SHP77 treated with DMSO at 0.1 percent for 48 hours (cell line): Measurements from ENCODE around the gene LPP.

ENCODE experiments used
- DNase-seq: peaks from one replicate; lab custom pipeline; 2025; lab: John Stamatoyannopoulos, UW

The LPP gene

DNA sequence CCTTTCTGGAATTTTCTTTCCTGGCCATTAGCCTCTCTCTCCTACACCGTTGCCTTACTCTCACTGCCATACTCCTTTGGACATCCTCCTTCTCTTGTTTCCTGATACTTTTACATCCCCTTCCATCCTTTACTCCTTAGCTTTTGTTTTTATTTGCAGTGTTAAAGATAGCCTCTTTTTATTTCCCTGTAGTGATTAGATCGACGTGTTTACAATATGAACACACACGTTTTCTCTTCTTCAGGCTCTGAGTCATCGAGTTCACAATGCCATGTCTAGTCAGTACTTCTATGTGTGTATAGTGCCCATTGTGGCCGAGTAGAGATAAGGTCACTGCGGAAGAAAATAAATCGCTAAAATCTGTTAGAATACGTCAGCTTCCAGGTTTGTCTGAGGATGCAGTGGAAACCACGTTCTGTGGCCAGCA is 208.5 kb downstream of the LPP start:
- peak; percentile 9 for DNase-seq

DNA sequence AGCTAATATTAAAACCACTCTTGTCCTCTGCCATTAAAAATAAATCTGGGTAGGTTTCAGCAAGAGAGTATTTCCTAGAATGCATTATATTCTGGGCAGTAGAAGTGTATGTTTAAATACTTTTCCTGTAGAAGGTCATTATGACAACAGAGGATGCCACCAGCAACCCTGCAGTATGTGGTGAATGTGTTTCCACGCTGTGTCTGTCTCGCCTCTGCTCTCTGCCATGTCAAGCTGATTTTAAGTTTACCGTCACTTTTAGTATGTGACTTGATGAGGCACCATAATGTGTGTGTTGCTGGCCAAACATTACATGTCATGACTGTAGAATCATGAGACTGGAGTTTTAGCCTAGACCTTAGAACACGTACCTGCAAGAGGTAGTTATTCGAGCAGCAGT is 211.2 kb downstream of the LPP start:
- DNase-seq: no peak

DNA sequence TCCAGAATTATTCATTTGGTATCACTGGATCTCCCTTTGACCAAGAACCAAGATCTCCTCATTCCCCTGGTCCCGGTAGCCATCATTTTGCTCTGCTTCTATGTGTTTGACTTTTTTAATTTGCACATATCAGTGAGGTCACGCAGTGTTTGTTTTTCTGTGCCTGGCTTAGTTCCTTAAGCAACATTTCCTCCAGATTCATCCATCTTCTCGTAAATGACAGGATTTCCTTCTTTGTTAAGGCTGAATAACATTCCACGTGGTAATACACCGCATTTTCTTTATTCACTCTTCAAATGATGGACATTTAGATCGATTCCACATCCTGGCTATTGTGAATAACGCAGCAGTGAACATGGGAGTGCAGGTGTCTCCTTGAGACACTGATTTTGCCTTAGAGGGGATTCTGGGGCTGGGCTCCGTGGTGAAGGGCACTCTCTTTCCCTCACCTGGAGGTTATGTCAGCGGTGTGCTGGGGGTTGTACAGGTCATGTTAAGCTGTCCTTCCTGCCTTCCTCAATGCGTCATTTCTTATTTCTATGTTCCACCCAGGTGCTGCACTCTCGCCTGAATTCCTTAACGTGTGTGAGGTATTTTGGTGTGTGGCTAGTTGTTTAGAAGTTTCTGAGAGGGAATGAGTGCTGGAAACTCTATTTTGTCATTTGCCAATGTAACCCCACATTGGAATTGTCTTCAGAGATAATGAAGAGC is 212.2 kb downstream of the LPP start:
- DNase-seq: no peak

DNA sequence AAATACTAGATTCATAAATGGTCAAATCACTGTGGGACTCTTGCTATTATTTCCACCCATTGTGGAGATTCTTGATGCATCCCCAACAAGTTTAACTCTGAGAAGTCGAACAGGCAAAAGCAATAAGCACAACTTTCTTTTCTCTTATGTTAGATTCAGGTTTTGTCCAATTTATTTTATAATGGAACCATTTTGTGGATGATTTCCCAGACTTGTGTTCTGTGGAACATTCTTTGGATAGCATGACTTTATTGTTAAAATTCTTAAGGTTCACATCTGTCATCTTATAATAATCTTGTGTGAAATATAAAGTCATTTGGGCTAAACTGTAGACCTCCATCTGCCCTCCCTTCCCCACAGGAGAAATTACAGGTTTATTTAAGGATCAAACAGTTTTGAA is 213.7 kb downstream of the LPP start:
- no peak for DNase-seq

DNA sequence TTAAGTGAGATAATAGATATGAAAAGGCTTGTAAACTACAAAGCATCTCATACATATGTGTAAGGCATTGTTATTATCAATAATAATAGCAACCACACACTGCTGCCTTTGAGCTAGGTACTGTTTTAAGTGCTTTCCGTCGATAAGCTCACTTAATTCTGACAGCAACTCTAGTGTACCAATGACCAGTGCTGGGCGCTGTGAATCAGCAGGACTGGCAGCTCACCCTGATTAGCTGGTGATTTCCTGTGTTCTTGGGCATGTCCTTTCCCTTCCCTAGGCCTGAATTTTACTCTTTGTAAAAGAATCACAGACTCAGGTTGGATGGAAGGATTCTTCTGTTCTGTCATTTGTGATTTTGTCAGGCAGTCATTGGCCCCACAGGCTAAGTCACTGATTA is 215.6 kb downstream of the LPP start:
- DNase-seq: no peak

DNA sequence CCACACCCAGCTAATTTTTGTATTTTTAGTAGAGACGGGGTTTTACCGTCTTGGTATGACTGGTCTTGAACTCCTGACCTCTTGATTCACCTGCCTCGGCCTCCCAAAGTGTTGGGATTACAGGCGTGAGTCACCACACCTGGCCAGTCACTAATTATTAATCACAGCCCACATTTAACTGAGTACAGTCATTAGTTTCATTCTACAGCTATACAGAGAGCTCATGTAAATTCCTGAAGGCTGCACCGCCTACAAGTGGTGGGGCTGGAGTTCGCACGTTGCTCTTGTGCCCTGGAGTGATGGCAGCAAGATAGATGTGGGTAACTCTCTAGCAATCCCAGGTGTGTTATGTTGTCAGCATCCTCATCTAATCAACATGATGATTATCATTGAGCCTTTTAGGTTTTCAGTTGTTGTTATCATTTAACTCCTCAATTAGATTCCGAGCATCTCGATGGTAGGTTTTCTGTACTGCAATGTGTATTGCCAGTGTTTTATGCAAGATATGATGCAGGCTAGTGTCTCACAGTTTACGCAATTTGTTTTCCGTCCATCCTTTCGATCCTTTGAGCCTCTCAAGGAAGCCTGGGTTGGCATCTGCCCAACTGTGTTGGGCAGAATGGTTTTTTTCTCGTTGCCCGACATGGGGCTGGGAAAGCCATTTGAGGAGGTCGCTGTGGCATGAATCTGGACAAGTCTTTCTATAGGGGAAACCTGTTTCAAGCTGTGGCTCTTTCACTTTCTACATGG is 216.3 kb downstream of the LPP start:
- DNase-seq: no peak

DNA sequence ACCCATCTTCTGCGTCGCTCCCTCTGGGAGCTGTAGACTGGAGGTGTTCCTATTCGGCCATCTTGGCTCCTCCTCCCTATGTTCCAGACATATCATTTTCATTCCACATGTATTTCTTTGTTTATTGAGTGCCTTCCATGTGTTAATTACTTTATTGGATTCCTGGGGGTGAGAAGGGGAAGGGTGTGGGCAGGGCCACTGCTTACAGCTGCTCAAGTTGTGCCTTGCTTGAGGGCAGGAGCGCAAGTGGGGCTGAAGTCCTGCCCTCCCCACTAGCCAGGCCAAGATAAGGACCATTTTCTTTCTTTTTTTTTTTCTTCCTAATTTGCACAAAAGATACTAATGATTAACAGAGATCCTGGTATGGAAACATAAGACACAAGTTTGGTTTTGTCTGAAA is 224.8 kb downstream of the LPP start:
- no peak for DNase-seq

DNA sequence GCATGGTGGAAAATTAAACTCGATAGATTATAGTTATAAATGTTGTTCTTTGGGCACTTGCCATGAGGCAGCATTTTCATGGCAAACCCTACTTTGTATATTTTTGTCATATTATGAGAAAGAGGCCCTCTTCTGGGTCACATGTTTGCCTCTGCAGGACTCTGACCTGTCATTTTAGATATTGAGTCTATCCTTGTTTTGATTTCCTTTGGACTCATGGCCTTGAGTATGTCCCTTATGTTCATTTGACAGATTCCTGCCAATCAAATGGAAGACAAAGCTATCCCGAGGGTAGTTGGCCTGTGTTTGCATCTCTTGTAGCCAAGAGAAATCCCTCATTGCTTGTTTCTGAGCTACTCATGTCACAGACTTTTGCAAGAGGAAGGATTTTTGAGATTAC is 226.3 kb downstream of the LPP start:
- no peak for DNase-seq

DNA sequence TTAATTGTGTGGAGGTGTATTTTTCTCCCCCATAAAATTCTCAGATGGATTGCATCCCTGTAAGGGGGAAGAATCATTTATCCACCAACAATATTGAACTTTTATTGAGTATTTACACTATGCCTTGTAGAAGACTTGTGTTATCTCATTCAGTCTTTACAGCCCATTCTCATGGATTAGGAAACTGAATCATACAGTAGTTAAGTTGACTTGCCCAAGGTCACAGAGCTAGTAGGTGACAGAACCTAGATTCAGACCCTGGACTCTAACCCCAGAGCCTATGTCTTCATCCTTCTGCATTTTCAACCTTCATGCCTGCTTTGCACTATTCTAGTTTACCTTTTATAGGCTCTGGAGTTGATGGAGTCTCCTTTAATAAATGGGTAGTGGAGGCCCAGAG is 226.8 kb downstream of the LPP start:
- no peak for DNase-seq

DNA sequence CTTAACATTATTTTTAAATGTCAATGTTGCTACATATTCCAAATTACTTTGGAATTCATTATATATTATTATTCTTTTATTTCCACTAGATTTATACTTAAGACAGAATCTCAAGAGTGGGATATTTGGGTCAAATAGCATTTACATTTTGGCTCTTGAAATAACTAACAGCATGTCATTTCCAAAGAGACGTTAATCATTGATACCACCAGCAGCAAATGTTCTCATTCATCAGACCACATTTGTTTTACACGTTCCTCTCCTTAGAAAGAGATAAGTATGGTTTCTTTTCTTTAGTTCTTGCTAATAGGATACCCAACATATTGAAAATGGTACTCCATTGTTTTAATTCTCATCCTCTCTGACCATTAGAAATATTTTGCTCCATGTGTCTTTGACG is 229.8 kb downstream of the LPP start:
- no peak for DNase-seq

DNA sequence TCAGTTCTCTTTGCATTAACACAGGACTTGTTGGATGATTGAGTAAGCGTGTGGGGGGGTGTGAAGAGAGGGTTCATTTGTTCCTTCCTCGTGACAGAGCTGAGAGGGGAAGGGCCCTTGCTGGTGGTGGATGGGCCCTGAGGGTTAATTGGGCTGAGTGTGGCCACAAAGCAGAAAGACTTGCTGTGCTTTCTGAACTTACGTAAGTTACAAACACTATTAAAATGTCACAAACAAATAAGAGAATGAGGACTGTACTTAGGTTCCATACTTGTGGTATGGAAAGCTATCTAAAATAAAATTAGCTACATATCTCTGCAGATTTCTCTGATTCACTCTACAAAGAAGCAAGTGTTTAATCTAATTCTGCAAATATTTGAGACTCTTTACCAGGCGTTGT is 231.3 kb downstream of the LPP start:
- no peak for DNase-seq

DNA sequence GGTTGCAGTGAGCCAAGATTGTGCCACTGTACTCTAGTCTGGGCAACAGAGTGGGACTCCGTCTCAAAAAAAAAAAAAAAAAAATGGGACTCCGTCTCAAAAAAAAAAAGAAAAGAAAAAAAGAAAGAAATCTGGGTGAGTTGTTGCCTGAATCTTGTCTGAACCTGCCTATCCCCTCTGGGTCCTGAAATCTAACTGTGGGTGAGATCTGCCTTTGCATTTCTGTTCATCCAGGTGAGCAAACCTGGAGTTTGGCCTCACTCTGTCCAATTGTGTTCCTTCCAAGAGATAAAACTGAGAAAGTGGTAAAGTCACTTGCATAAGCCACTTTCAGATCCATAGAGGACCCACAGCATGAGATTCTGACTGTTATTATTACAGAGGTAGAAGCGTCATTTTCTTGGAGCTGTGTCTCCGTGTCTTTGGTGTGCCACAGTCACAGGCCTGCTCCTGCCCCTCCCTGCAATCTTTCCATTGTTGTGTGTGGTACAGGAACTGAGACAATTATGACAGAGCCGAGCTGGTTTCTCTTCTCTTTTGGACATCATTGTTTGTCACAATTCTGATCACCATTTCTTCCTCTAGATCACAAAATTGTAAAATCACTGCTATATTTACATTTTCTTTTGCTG is 235.9 kb downstream of the LPP start:
- no peak for DNase-seq

DNA sequence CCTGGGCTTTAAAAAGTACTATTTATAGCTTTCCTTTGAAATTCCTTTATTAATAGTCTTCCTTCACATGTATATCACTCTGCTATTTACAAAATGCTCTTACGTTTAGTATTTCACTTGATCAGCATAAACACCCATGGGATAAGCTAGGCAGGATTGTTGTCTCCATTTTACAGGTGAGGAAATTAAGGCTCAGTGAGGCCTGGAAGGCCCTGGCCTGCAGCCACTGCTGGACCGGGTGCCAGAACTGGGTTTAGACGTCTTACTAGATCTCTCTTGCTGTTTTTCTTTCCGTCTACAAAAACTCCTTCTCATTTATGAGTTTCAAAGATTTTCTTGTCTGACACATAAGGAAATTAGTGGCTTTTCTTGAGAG is 236.4 kb downstream of the LPP start:
- DNase-seq: no peak

DNA sequence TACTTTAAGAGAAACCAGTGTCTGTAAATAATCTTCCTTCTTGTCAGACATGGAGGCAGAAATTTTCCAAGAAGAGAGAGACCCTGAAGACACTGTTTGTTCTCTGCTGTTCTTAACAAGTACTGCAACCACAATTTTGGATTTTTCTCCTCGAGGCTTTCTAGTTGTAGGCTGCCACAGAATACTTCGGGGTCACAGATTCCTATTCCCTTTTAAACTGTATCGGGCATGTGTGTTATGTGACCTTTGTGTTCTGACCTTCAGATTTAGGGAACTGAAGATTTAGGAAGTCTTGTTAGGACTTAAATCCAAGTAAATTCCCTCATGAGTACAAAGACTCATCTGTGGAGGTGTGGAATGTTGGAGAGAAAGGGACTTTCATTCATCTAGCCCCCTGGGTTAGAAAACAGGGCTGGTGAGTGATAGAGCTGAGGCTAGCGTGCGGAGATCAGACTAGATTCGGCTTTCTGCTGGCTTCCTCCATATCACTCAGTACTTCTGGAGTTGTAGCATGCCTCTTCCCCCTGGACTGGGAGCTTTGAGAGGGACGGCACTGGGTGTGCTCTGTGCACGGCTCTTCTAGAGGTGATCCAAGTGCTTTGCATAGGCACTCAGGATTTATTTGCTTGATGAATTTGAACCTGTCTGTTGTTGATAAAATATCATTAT is 237.0 kb downstream of the LPP start:
- DNase-seq: no peak

DNA sequence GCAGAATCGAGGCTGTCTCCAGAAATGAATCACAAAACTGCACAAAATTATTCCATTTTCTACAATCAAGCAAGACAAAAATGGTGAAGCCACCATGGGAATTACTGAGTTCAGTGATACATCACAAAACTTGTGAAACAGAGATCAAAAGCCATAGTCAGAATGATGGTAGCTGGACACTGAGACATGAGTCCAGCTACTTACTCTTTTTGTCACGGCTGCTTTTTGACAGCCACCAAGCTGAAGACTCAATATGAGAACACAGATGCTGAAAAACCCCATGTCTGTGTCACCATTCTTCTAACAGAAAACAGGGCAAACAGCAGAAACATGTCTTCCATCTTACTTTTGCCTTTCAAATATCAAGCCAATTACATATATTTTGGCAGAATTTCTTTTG is 237.6 kb downstream of the LPP start:
- no peak for DNase-seq

DNA sequence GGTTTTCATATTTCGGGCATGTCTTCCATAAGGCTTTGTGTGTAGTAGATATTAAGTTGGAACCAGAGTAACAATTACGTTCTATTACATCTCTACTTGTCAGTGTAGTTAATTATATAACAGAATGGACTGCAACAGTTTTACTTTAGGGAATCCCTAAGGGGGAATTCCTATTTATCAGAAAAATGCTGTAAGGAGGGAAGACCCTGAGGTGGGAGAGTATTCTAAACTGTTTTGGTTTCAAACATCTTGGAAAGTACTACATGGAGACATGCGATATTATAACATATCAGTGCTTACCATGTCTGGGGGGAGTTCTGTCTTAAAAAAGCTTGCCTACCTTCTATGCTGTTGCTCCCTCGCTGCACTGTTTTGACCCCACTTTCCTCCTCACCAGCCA is 238.1 kb downstream of the LPP start:
- no peak for DNase-seq

DNA sequence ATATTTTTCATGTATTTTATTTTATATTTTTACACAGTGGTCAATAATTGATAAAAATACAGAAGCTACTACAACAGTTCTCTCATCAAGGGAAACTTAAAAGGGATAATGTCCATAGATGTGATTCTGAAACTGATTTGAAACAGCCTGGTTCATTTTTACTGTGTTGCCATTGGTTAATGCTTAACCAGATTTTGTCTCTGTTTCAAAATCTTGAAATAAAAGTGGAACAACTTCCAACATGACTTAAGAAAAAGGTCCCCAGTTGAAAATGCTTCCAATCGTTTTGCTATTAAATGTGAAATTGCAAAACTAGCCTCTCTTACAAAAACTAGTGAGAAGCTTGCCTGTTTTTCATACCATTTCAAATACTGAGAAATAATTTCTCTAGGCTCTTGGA is 240.7 kb downstream of the LPP start:
- DNase-seq: no peak

DNA sequence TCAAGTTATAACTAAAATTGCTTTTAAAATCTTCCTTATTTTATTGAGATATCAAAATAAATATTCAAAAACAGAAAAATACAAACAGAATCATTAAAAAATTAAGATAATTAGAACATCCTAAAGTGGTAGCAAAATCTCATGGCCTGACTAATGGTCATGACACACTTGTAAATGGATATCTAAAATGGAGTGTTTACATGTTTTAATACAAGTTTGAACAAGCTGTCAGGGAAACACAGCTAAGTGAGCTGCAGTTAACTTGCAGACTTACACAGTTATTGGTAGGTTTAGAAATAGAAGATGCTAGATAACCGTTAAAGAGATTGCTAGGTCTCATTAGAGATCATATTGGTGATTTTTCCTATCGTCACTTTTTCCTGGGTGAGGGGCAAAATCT is 242.3 kb downstream of the LPP start:
- no peak for DNase-seq

DNA sequence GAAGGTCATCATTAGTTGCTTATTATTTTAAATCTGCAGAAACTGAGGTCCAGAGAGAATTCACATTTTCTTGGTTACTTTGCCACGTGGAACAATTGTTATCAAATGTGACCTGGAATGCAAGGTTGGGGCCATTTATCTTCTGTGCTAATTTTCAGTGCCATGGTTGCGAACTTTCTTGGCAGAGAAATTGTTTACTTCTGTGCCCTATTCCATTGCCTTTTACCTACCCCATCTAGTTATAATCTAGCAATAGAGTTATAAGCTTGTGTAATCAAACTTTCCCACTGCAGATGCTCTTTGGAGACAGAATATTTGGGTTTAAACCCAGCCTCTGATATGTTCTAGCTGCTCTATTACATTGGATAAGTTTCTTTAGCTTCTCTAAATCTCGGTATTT is 242.9 kb downstream of the LPP start:
- DNase-seq: no peak

DNA sequence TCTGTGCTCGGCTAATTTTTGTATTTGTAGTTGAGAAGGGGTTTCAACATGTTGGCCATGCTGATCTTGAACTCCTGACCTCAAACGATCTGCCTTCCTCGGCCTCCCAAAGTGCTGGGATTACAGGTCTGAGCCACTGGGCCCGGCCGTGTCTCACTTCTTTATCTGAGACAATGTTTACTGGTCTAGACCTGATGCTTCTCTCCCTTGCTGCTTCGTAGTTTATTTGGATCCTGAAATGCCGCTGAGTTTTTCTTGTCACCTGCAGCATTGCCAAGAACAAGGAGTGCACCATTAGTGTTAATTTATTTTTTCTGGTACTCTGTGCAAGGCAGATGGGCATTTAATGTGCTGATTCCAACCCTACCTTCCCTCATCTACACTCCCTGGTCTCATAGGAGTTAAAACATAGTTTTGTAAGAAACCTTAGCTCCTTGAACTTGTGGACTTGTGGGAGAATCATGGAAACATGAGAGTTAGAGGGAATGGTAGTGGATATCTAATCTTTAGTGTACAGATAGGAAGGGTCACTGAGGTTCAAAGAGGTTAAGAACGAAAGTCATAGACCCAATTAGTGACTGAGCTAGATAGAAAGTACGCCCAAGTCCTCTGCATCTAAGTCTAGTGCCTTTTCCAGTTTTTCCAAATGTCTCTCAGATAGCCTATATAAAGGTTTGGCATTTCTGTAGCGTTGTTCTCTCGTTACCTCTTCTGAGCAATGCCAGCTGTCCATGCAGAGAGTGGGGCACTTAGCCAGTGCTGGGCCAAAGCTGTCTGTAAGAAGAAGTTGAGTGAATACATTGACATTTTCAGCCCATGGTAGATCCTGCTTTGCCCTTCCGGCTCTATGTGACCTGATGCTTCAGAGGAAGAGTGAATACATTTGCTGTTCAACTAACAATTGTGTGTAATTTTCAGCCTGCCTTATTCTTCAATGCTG is 244.1 kb downstream of the LPP start:
- DNase-seq: no peak

DNA sequence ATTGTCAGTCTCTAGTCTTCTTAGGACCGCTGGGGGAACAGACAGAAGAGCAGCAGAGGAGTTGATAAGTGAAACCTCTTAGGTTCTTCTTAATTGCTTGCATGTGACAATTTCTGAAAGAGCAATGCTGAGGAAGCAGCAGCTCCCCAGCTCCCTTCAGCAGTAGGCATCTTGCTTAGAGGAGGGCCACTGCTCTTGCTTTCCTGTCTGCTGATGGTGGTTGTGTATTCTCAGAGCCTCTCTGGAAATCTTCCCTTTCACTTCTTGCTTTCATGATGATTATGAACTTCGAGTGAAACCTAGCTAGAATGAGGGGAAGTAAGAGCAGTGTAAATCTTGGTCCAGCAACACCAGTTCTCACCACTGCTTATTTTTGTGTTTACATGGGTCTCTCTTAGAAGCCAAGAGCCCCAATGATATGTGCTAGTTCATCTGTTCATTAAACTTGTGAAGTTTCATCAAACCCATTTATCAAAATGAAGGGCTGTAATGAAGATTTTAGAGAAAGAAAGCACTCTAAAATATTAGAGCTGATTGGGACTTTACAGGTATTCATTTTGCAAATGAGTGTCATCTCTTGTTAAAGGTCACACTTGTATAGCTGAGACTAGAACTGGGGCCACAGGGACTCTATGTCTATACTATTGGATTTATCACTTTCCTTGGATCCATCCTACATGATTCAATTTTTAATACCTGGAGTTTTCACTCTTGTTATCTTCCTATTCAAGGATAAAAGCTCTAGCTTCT is 246.7 kb downstream of the LPP start:
- no peak for DNase-seq
